Mononuclear cell (primary cell): Measurements from ENCODE around the gene AMZ1. TPM values are rescaled to one million over a fixed set of nuclear protein-coding genes. Genes with fewer than 3 reads are reported as not detected.
"Not testable (repeated sequence)": the region's sequence is repeated elsewhere in the genome, so short reads cannot be mapped to it uniquely, and the experiment has no call there.

Experiments
- H3K27me3 ChIP-seq: 2 replicates; pipeline ENCODE4 v1.6.0; 2011; ENCODE audit warnings: low read length, control low read depth; ENCODE audit not compliant: insufficient read depth
- H3K4me1 ChIP-seq: 2 replicates; pipeline ENCODE4 v1.5.1; 2011; ENCODE audit warnings: mild to moderate bottlenecking, low read length, control low read depth; ENCODE audit not compliant: insufficient read depth
- H3K4me3 ChIP-seq: 2 replicates; pipeline ENCODE4 v1.5.1; 2011; ENCODE audit warnings: mild to moderate bottlenecking, low read length, moderate library complexity
- H3K9me3 ChIP-seq: 2 replicates; pipeline ENCODE4 v1.5.1; 2011; ENCODE audit warnings: low read depth, mild to moderate bottlenecking, control low read depth, low read length
- total RNA-seq: library from RNA; depleted of rRNA; stranded (reverse); fragments of >200 nt; gene quantifications from one replicate; pipeline ENCODE4 v1.2.3, GENCODE V29; 2012

The AMZ1 gene
- total RNA-seq, 1 donor: 0.63 TPM

DNA sequence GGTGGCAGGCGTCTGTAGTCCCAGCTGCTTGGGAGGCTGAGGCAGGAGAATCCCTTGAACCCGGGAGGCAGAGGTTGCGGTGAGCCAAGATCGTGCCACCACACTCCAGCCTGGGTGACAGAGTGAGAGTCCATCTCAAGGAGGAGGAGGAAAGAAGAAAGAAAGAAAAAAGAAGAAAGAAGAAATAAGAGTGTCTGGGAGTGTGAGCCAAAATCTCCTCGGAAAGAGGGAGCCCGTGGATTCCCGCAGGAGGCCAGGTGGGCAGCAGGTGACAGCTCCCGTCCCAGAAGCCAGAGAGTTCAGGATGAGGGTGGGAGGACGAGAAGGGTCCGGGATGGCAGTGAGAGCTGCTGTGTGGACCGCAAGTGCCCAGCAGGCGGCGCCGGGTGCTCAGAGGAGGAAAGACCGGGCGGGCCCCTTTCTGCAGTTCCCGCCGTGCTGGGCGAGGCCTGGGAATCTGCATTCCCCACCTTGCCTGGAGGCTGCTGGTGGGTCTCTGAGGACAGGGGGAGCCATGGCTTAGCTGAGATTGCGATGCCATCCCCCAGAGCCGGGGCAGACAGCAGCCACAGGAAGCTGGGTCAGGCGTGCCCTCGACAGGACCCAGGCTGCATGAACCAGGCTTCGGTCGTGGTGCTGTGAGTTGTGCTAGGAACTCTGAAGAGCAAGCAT lies 17.1 kb upstream of the AMZ1 start:
- Histone ChIP-seq H3K9me3 (no peaks in the 10 kb centered on the region), H3K27me3 (no peaks in the 10 kb centered on the region), H3K4me3 (no peak overlapping the region), H3K4me1 (peaks cover 5% of the 10 kb centered on the region)

DNA sequence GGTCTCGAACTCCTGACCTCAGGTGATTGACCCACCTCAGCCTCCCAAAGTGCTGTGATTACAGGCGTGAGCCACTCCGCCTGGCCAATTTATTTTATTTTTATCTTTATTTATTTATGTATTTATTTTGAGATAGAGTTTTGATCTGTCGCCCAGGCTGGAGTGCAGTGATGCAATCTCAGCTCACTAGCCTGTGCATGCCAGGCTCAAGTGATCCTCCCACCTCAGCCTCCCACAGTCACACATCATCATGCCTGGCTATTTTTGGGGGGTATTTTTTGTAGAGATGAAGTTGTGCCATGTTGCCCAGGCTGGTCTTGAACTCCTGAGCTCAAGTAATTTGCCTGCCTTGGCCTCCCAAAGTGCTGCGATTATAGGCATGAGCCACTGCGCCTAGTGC lies 14.8 kb upstream of the AMZ1 start:
- not testable (repeated sequence) for H3K9me3 ChIP-seq, H3K4me1 ChIP-seq, H3K4me3 ChIP-seq, H3K27me3 ChIP-seq

- no peaks in the 10 kb centered on the region for H3K27me3 ChIP-seq
- no peaks in the 10 kb centered on the region for H3K9me3 ChIP-seq
- H3K4me1 ChIP-seq: peaks cover 5% of the 10 kb centered on the region
- H3K4me3 ChIP-seq: no peak overlapping the region
Observed at GRCh38 chr7:2673934-2674333, 14.1 kb upstream of the AMZ1 start.

- Histone ChIP-seq H3K4me3 (no peak overlapping the region), H3K27me3 (no peaks in the 10 kb centered on the region), H3K4me1 (peaks cover 5% of the 10 kb centered on the region), H3K9me3 (no peaks in the 10 kb centered on the region)
Observed at GRCh38 chr7:2675256-2675764, 12.7 kb upstream of the AMZ1 start.

DNA sequence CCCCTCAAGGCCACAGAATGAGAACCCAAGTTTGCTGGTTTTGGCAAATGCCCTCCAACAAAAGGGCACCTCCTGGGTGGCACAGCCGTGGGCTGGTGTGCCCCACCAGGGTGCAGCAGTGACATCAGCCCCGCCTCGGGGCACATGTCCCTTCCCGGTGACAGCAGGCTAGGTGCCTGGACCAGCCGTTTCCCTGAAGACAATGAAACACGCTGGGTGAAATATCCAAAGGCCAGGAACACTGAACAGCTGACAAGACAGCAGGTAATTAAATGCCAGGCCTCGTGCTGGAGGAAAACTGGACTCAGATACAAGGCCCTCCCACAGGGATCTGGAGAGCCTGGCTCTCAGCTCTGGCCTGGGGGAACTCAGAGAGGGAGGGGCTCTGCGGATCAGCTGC lies 11.4 kb upstream of the AMZ1 start:
- H3K4me1 ChIP-seq, H3K27me3 ChIP-seq, H3K4me3 ChIP-seq, H3K9me3 ChIP-seq: not testable (repeated sequence)

- H3K4me3 ChIP-seq, H3K27me3 ChIP-seq, H3K9me3 ChIP-seq, H3K4me1 ChIP-seq: not testable (repeated sequence)
Observed at GRCh38 chr7:2678454-2678853, 9.5 kb upstream of the AMZ1 start.

DNA sequence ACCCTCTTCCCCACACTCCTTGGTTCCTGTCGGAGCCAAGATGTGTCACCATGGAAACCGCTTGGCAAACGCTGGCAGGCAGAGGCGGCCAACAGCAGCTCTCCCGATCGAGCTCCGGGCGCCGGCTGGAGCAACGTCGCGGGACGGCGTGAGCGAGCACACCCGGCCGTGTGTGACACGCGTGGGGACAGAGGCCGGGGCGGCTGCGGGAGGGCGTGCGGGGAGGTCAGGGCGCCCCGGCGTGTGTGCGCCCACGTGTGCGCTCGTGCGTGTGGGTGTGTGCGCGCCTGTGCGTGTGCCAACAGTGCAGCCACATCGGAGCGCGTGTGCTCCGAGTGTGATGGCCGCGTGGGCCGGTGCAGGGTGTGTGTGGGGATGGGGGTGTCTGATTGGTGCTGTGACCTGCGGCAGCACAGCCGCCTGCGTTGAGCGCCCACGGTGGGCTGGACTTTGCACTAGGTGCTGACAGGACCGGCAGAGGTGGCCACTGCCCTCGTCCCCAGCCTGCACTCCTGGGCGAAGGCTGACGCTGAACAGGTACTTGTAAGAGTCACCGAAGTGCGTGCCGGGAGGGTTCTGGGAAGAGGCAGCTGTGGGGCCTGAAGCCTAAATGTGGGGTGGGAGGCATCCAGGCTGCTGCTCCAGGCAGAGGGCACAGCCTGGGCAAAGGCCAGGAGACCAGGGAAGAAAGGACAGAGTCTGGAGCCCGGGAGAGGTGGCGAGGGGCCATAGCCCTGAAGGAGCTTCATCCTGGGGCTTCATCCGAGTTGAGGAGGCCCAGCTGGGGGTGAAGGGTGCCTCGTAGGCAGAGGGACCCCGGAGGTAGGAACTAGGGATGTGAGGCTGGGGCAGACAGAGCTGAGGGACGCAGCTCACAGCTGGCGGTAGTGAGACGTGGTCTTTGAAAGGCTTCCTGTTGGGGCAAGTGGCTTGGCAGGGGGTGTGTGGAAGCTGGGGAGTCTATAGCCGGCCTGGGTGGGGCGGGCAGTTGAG lies 8.6 kb upstream of the AMZ1 start:
- not testable (repeated sequence) for H3K4me1 ChIP-seq, H3K27me3 ChIP-seq, H3K4me3 ChIP-seq, H3K9me3 ChIP-seq

DNA sequence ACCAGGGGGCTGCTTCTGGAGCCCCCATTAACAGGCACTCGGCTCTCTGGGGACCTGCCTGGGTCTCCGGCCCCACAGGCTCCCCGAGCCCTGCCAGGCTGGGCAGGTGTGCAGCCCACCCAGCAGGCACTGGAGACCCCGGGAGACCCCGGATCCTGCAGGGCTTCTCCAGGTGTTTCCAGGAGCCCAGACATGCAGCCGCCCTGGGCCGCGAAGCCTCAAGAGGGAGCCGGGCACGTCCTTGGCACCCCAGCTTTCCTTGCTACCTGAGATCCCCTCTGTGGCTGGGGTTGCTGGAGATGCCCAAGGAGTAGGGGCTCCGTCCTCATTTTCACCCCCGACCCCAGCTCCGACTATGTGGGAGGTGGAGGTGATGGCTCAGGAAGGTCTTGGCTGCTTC lies 7.7 kb upstream of the AMZ1 start:
- H3K4me1 ChIP-seq: no peaks in the 10 kb centered on the region
- H3K27me3 ChIP-seq: no peaks in the 10 kb centered on the region
- H3K4me3 ChIP-seq: no peak overlapping the region
- no peaks in the 10 kb centered on the region for H3K9me3 ChIP-seq

DNA sequence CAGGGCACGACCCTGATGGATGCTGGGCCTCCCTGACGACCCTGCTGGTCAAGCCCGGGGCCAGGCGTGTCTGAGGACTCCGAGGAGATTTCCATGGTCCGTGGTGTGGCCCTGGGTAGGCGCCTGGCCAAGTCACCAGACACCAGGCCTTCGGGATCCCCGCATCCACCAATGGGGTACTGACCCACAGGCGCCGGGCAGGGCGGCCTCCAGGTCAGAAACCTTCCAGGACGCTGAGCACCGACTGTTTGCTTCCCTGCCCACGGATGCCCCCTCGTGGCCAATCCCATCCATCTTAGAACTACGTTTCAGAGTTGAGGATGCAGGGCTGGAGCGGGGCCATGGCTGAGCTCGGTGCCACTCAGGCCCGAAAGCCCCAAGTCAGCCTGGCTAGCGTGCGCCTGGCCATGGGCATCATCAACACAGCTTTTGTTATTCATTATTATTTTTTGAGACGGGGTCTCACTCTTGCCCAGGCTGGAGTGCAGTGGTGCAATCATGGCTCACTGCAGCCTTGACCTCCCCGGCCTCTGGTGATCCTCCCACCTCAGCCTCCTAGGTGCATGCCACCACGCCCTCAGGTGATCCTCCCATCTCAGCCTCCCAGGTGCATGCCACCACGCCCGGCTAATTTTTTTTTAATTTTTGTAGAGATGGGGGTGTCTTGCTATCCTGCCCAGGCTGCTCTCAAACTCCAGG lies 7.1 kb upstream of the AMZ1 start:
- no peaks in the 10 kb centered on the region for H3K4me1 ChIP-seq

DNA sequence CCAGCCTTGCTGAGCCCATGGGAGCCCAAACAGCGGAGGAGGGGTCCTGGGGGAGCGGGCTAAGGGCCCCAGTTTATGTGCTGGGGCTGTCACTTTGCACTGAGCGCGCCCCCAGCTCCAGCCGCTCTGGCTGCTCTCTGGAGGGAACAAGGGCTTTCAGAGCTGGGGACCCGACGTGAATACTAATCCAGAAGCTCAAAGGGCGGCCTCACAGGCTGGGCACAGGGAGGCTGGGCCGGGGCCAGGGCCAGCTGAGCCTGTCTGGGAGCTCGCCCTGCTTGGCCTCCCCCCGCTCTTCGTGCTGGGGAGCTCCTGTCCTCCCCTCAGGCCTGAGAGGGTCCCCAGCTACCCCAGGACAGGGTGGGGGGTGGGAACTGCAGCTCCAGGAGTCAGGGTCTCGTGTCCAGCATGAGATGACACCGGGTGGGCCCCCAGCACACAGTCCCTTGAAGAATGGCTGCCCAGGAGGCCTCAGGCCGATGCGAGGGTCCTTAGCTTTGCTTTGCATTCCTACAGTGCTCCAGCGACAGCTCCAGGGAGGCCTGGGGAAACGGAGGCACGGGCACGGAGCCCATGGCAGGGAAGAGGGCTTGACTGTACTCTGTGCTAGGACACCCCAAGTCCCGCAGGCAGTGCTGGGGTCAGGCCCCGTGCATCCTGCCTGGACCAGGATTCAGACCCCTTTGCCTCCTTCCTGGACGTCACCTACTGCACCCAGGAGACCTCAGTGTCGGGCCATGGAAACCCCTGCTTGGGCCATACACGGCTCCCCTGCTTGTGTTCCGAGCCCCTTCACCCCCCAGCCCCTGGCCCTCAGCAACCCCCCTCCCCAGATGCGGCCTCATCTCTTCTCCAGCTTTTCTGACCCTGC lies 5.8 kb upstream of the AMZ1 start:
- H3K9me3 ChIP-seq: no peaks in the 10 kb centered on the region
- no peak overlapping the region for H3K4me3 ChIP-seq
- no peaks in the 10 kb centered on the region for H3K4me1 ChIP-seq
- peaks cover 9% of the 10 kb centered on the region for H3K27me3 ChIP-seq

More for the DNA sequence above, 7.1 kb upstream of the AMZ1 start:
- Histone ChIP-seq H3K9me3 (no peaks in the 10 kb centered on the region), H3K27me3 (peaks cover 3% of the 10 kb centered on the region), H3K4me3 (no peak overlapping the region)

DNA sequence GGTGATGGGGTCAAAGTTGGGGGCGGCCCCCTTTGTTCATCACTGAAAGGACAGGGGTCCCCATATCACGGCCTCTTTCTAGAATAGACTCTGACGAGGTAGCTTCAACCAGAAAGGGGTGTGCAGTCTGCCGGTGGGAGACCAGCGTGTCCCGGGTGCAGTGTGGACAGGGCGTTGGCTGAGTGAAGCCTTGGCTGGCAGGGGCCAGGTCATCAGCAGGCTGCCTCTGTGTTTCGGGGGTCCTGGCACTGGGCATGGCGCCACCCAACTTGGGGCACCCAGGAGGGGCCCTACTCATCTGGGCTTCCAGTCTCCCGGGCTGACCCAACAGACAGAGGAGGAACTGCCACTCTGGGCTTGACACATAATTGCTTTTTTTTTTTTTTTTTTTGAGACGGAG lies 3.5 kb upstream of the AMZ1 start:
- H3K4me3 ChIP-seq: no peak overlapping the region
- peaks cover 27% of the 10 kb centered on the region for H3K27me3 ChIP-seq
- no peaks in the 10 kb centered on the region for H3K9me3 ChIP-seq
- peaks cover 16% of the 10 kb centered on the region for H3K4me1 ChIP-seq

GRCh38 chr7:2686101-2686500 lies 1.9 kb upstream of the AMZ1 start:
- Histone ChIP-seq H3K4me3 (no peak overlapping the region), H3K4me1 (peaks cover 18% of the 10 kb centered on the region), H3K27me3 (peaks cover 37% of the 10 kb centered on the region)

DNA sequence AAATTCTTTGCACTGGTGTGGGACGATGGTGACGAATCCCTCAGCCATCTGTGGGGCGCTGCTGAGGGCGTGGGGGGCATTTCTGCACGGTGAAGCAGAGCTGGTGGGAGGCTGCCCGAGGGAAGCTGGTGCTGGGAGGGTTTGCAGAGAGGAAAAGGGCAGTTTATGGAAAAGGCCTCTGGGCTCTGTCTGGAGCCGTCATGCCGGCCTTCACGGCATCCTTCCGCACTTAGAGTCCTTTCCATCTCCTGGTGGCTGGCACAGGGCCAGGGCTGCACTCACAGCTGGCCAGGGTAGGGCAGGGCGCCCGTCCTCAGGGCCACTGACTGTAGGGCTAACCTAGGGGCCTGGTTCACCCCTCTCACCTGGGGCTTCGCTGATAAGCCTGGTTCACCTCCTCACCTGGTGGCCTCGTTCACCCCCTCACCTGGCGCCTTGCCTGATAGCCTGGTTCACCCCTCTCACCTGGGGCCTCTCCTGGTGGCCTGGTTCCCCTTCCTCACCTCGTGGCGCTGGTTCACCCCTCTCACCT lies 598 bp upstream of the AMZ1 start:
- no peak overlapping the region for H3K4me3 ChIP-seq

More at GRCh38 chr7:2686101-2686500, 1.9 kb upstream of the AMZ1 start:
- no peaks in the 10 kb centered on the region for H3K9me3 ChIP-seq

More for the DNA sequence above, 598 bp upstream of the AMZ1 start:
- H3K9me3 ChIP-seq: no peaks in the 10 kb centered on the region
- H3K27me3 ChIP-seq: peaks cover 37% of the 10 kb centered on the region
- peaks cover 20% of the 10 kb centered on the region for H3K4me1 ChIP-seq
